ENCODE measurements around the gene RETREG3. TPM values are rescaled to one million over a fixed set of nuclear protein-coding genes. Genes with fewer than 3 reads are reported as not detected.
A peak's percentile ranks its signal among the peaks of the same experiment; 100 is the strongest.

The RETREG3 gene, protein sequence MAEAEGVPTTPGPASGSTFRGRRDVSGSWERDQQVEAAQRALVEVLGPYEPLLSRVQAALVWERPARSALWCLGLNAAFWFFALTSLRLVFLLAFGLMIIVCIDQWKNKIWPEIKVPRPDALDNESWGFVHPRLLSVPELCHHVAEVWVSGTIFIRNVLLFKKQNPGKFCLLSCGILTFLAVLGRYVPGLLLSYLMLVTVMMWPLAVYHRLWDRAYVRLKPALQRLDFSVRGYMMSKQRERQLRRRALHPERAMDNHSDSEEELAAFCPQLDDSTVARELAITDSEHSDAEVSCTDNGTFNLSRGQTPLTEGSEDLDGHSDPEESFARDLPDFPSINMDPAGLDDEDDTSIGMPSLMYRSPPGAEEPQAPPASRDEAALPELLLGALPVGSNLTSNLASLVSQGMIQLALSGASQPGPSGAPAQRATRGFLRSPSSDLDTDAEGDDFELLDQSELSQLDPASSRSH
- total RNA-seq (10 to 100 TPM; 31.7 to 43.2 (median 37.6) TPM), polyA plus RNA-seq (10 to 100 TPM; 13.9 to 35.0 (median 15.2) TPM)
- long read RNA-seq, donor 1, transcript RETREG3-201 (9 exons, 3,759 nt): major isoform, 14 of 37 reads
- long read RNA-seq, donor 1, partial matches to known transcripts: 3 of 37 reads
- long read RNA-seq, donor 1, other reads (novel, unspliced or antisense): 16 of 37 reads
- long read RNA-seq, donor 2, transcript RETREG3-201 (9 exons, 3,759 nt): major isoform, 35 of 59 reads
- long read RNA-seq, donor 2, partial matches to known transcripts: 3 of 59 reads
- long read RNA-seq, donor 2, other reads (novel, unspliced or antisense): 19 of 59 reads

DNA sequence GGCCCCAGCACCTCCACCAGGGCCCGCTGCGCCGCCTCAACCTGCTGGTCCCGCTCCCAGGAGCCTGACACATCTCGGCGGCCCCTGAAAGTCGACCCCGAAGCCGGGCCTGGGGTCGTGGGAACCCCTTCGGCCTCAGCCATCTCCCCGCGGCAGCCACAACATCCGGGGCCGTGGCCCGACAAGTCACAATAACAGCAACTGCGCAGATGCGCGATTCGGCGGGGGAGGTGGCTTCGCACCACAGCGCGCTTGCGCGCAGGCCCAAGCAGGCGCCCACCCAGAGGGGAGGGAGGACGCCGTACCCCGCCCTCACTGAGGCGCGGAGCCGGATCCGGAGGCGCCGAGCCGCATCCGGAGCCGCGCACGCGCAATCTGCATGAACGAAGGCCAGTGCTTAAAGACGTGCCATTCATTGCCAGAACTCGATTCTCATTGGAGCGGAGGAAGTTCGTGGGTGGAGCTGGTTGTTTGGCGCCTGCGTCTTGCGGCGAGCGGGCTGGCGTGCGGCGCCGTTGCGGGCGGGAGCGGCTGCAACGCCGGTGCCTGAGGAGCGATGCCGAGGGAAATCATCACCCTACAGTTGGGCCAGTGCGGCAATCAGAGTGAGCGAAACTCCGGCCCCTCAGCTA, at the start of gene RETREG3, which contains the start of gene TUBG1:
TSS of gene RETREG3 (minus strand) at position 193 of the 632 bp plus-strand sequence. CDS start at position 143, 50 bp downstream.
TSS of gene TUBG1 (plus strand) at position 502 of the 632 bp plus-strand sequence. CDS start at position 557, 55 bp downstream.
- ATAC-seq: peak; percentile 95 to 97 (median 96)
- peaks cover 40% of the 10 kb centered on the region for H3K4me1 ChIP-seq
- 0 to 1% (median 0%) methylated on average over 63 to 66 of the region's 66 CpGs for WGBS, 3 donors

DNA sequence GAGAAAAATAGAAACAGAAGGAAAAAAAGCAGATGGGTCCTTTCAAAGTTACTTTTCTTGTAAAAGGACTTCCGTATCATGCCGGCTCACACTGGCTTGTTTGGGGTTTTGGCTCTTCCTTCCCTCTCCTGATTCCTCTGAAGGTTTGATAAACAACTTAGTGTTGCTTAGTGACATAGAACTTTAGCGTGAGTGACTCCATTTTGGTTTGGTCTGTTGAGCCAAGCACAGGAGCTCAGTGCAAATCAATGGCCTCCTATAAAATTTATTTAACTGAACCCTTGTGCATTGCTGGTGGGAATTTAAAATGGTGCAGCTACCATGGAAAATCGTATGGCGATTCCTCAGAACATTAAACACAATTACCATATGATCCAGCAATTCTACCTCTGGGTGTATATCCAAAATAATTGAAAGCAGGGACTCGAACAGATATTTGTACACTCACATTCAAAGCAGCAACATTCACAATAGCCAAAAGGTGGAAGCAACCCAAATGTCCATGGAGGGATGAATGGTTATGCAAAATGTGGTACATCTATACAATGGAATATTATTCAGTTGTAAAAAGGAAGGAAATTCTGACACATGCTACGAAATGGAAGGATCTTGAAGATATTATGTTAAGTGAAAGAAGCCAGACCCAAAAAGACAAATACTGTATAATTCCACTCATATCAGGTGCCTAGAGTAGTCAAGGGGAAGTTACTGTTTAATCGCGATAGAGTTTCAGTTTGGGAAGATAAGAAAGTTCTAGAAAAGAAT, 48.8 kb upstream of the RETREG3 start:
- H3K4me1 ChIP-seq: peaks cover 7% of the 10 kb centered on the region
- no peaks in the 10 kb centered on the region for H3K27me3 ChIP-seq (ENCODE audit: insufficient read depth in 3 of 3, low read length in 2 of 3)
- ATAC-seq (no peak), DNase-seq (no peak)
- H3K4me3 ChIP-seq: no peak overlapping the region
- TF ChIP-seq, protein P1, sequence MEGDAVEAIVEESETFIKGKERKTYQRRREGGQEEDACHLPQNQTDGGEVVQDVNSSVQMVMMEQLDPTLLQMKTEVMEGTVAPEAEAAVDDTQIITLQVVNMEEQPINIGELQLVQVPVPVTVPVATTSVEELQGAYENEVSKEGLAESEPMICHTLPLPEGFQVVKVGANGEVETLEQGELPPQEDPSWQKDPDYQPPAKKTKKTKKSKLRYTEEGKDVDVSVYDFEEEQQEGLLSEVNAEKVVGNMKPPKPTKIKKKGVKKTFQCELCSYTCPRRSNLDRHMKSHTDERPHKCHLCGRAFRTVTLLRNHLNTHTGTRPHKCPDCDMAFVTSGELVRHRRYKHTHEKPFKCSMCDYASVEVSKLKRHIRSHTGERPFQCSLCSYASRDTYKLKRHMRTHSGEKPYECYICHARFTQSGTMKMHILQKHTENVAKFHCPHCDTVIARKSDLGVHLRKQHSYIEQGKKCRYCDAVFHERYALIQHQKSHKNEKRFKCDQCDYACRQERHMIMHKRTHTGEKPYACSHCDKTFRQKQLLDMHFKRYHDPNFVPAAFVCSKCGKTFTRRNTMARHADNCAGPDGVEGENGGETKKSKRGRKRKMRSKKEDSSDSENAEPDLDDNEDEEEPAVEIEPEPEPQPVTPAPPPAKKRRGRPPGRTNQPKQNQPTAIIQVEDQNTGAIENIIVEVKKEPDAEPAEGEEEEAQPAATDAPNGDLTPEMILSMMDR (IDR thresholded peaks at IDR 0.05): no peak
- no peak overlapping the region for H3K27ac ChIP-seq
- H3K9me3 ChIP-seq: no peaks in the 10 kb centered on the region
- H3K36me3 ChIP-seq (ENCODE audit: insufficient read depth in 1 of 2, low read depth in 1 of 2): peaks cover 0 to 18% of the 10 kb centered on the region in 2 donors
- WGBS, 3 donors: 86 to 94% (median 92%) methylated on average over 9 of the region's 9 CpGs
- intact Hi-C loops (cut with DNase I): no loop called here

More for the DNA sequence above, at the start of gene RETREG3, which contains the start of gene TUBG1:
- H3K4me3 ChIP-seq: peak within 1 kb of the TSS; percentile 79
- peak within 1 kb of the TSS; percentile 90 for H3K27ac ChIP-seq
- TF ChIP-seq, protein P1 (IDR thresholded peaks at IDR 0.05): peak; percentile 43
- intact Hi-C loops (cut with DNase I): no loop called here
- H3K9me3 ChIP-seq: no peaks in the 10 kb centered on the region
- DNase-seq: peak; percentile 99 to 100
- no peaks in the 10 kb centered on the region for H3K27me3 ChIP-seq (ENCODE audit: insufficient read depth in 3 of 3, low read length in 2 of 3)
- peaks cover 10 to 35% of the 10 kb centered on the region in 2 donors for H3K36me3 ChIP-seq (ENCODE audit: insufficient read depth in 1 of 2, low read depth in 1 of 2)

DNA sequence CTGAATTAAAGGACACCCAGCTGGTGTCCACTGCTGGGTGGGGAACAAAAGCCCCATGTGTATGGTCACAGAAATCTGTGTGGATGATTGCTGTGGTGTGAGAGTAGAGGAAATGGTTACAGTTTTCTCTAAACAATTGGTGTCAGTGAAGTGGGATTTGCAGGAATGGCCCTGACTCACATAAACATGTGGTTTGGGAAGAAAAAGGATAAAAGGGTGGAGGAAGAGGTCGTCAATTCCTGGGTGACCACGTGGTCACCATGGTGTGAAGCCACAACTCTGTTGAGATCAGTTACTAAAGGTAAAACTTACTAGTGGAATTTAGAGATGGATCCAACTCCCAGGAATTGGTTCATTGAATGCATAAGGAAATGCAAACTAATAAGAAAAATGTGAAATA, 46.4 kb upstream of the RETREG3 start:
- WGBS, 3 donors: 54 to 74% (median 73%) methylated on average over 2 of the region's 2 CpGs
- DNase-seq (no peak), ATAC-seq (no peak)
- H3K36me3 ChIP-seq (ENCODE audit: insufficient read depth in 1 of 2, low read depth in 1 of 2): no peaks in the 10 kb centered on the region
- intact Hi-C loops (cut with DNase I): no loop called here
- H3K4me1 ChIP-seq: peaks cover 7% of the 10 kb centered on the region
- H3K27ac ChIP-seq: no peak overlapping the region
- H3K27me3 ChIP-seq (ENCODE audit: insufficient read depth in 3 of 3, low read length in 2 of 3): no peaks in the 10 kb centered on the region
- TF ChIP-seq, protein P1 (IDR thresholded peaks at IDR 0.05): no peak
- no peak overlapping the region for H3K4me3 ChIP-seq
- no peaks in the 10 kb centered on the region for H3K9me3 ChIP-seq

Data from psoas muscle (tissue), 8 donors.